H1 (cell line): ENCODE measurements around the gene MSL1. TPM values are rescaled to one million over a fixed set of nuclear protein-coding genes. Genes with fewer than 3 reads are reported as not detected.

Experiments
- CTCF ChIA-PET: fragments of 300-600 bp; sonication (Branson Sonifier 250); formaldehyde crosslinking; loops from one replicate; lab custom pipeline; 2021; ENCODE audit not compliant: partially characterized antibody; lab: Charles Lee
- POLR2A ChIA-PET: fragments of 300-600 bp; sonication (Branson Sonifier 250); formaldehyde crosslinking; loops from one replicate; lab custom pipeline; 2021; ENCODE audit warnings: inconsistent platforms; ENCODE audit not compliant: partially characterized antibody; lab: Charles Lee
- DNase-seq, 2 experiments: peaks; one replicate each; pipeline versions ENCODE4 v3.0.0 to v3.0.0-alpha.2; 2010 to 2022; ENCODE audit warnings: low spot score in 2 of 2, low read depth in 1 of 2, mixed read lengths in 1 of 2
- FAIRE-seq: peaks from 2 replicates; lab custom pipeline; 2011; peaks lifted over from hg19 to GRCh38; lab: Jason Lieb, UNC
- H2AFZ ChIP-seq: 2 replicates; pipeline ENCODE4 v1.8.1; 2012; ENCODE audit warnings: low read length, inconsistent platforms
- H2AK5ac ChIP-seq: 2 replicates; pipeline ENCODE4 v1.6.1; 2013; ENCODE audit warnings: low read depth, low read length
- H2BK120ac ChIP-seq: replicated peaks from 2 replicates; pipeline ENCODE3; 2013; ENCODE audit warnings: low read depth, low read length, inconsistent platforms
- H2BK12ac ChIP-seq: 2 replicates; pipeline ENCODE4 v1.6.1; 2013; ENCODE audit warnings: low read depth, low read length
- H2BK15ac ChIP-seq: 2 replicates; pipeline ENCODE4 v1.6.1; 2013; ENCODE audit warnings: low read length
- H2BK20ac ChIP-seq: 2 replicates; pipeline ENCODE4 v1.6.1; 2013; ENCODE audit warnings: low read length
- H2BK5ac ChIP-seq: 2 replicates; pipeline ENCODE4 v1.6.1; 2013; ENCODE audit warnings: low read depth, low read length
- H3K14ac ChIP-seq: 2 replicates; pipeline ENCODE4 v1.6.1; 2013; ENCODE audit warnings: inconsistent platforms; ENCODE audit not compliant: insufficient read length
- H3K18ac ChIP-seq: 2 replicates; pipeline ENCODE4 v1.6.1; 2013; ENCODE audit warnings: low read length; ENCODE audit errors: extremely low read depth
- H3K23ac ChIP-seq: 2 replicates; pipeline ENCODE4 v1.6.1; 2013; ENCODE audit warnings: inconsistent platforms; ENCODE audit not compliant: insufficient read length
- H3K23me2 ChIP-seq: 2 replicates; pipeline ENCODE4 v1.6.1; 2013; ENCODE audit warnings: low read depth, low read length
- H3K27ac ChIP-seq: 2 replicates; pipeline ENCODE4 v1.6.1; 2011; ENCODE audit warnings: low read depth, low read length, inconsistent platforms
- H3K27me3 ChIP-seq, 4 experiments: replicated peaks in 1 of 4; 1 replicate in 1 of 4; 2 replicates in 3 of 4; pipeline versions ENCODE4 v1.6.1 to v1.8.1; 2011 to 2013; ENCODE audit warnings: low read length in 3 of 4, mild to moderate bottlenecking in 3 of 4, inconsistent platforms in 2 of 4, mixed read lengths in 2 of 4, moderate library complexity in 1 of 4; ENCODE audit not compliant: control insufficient read depth in 3 of 4, insufficient read depth in 3 of 4; ENCODE audit errors: extremely low read depth in 1 of 4
- H3K36me3 ChIP-seq, 4 experiments: 2 replicates each; pipeline versions ENCODE4 v1.6.1 to v1.8.1; 2011 to 2013; ENCODE audit warnings: mild to moderate bottlenecking in 4 of 4, low read length in 3 of 4, moderate library complexity in 2 of 4, control low read depth in 1 of 4, inconsistent platforms in 1 of 4; ENCODE audit not compliant: insufficient read depth in 4 of 4, control insufficient read depth in 2 of 4
- H3K4ac ChIP-seq: replicated peaks from 2 replicates; pipeline ENCODE3; 2013; ENCODE audit warnings: low read length, low read depth, mixed read lengths, inconsistent platforms; ENCODE audit not compliant: insufficient read length
- H3K4me1 ChIP-seq, 4 experiments: replicated peaks in 1 of 4; 1 replicate in 1 of 4; 2 replicates in 3 of 4; pipeline versions ENCODE4 v1.6.1 to v1.8.1; 2011 to 2013; ENCODE audit warnings: low read length in 3 of 4, inconsistent platforms in 2 of 4, mixed read lengths in 1 of 4; ENCODE audit not compliant: insufficient read depth in 4 of 4, control insufficient read depth in 3 of 4
- H3K4me2 ChIP-seq, 2 experiments: 2 replicates each; pipeline versions ENCODE4 v1.6.1 to v1.8.1; 2011 to 2013; ENCODE audit warnings: low read depth in 2 of 2, low read length in 2 of 2, control low read depth in 1 of 2, inconsistent platforms in 1 of 2, mild to moderate bottlenecking in 1 of 2; ENCODE audit not compliant: insufficient read depth in 1 of 2
- H3K4me3 ChIP-seq, 4 experiments: fragments of 200-600, 300-600 bp in 1 of 4; sonication (generic), shearing (Covaris generic), sonication (Bioruptor Twin) in 1 of 4; 2 replicates each; pipeline versions ENCODE4 v1.5.1 to v1.8.1; 2011 to 2016; ENCODE audit warnings: low read length in 4 of 4, low read depth in 3 of 4, control low read depth in 2 of 4, inconsistent platforms in 2 of 4, mild to moderate bottlenecking in 2 of 4, mixed read lengths in 1 of 4, moderate library complexity in 1 of 4; ENCODE audit not compliant: insufficient read depth in 2 of 4; ENCODE audit errors: extremely low read depth in 1 of 4
- H3K56ac ChIP-seq: replicated peaks from 2 replicates; pipeline ENCODE3; 2013; ENCODE audit warnings: low read depth, mild to moderate bottlenecking, mixed read lengths, low read length, inconsistent platforms; ENCODE audit not compliant: insufficient read length
- H3K79me1 ChIP-seq: 2 replicates; pipeline ENCODE4 v1.6.1; 2013; ENCODE audit warnings: low read depth, low read length, control low read depth
- H3K79me2 ChIP-seq, 2 experiments: 2 replicates each; pipeline versions ENCODE4 v1.6.1 to v1.8.1; 2012 to 2013; ENCODE audit warnings: low read length in 2 of 2, mild to moderate bottlenecking in 2 of 2, inconsistent platforms in 1 of 2; ENCODE audit not compliant: insufficient read depth in 2 of 2, control insufficient read depth in 1 of 2
- H3K9ac ChIP-seq, 4 experiments: replicated peaks in 1 of 4; 1 replicate in 1 of 4; 2 replicates in 3 of 4; pipeline versions ENCODE4 v1.6.1 to v1.8.1; 2011 to 2013; ENCODE audit warnings: low read depth in 3 of 4, low read length in 3 of 4, control low read depth in 2 of 4, mild to moderate bottlenecking in 2 of 4, moderate library complexity in 2 of 4, inconsistent platforms in 1 of 4; ENCODE audit errors: extremely low read depth in 1 of 4
- H3K9me3 ChIP-seq, 2 experiments: 2 replicates each; pipeline versions ENCODE4 v1.6.1 to v1.8.1; 2012 to 2013; ENCODE audit warnings: mild to moderate bottlenecking in 2 of 2, moderate library complexity in 2 of 2, control low read depth in 1 of 2, inconsistent platforms in 1 of 2, low read depth in 1 of 2, low read length in 1 of 2, mixed read lengths in 1 of 2; ENCODE audit not compliant: insufficient read depth in 2 of 2
- H4K20me1 ChIP-seq, 2 experiments: replicated peaks in 1 of 2; 2 replicates each; pipeline versions ENCODE3 to v1.8.1; 2011 to 2013; ENCODE audit warnings: inconsistent platforms in 2 of 2, low read length in 2 of 2, mild to moderate bottlenecking in 1 of 2; ENCODE audit not compliant: insufficient read depth in 2 of 2, control insufficient read depth in 1 of 2
- H4K5ac ChIP-seq: 2 replicates; pipeline ENCODE4 v1.6.1; 2013; ENCODE audit warnings: low read length, low read depth, mixed read lengths, inconsistent platforms; ENCODE audit not compliant: insufficient read length
- H4K8ac ChIP-seq: 2 replicates; pipeline ENCODE4 v1.8.0; 2013; ENCODE audit warnings: mild to moderate bottlenecking, moderate library complexity, low read length, inconsistent platforms; ENCODE audit not compliant: insufficient read depth; ENCODE audit errors: extremely low read depth
- H4K91ac ChIP-seq: replicated peaks from 2 replicates; pipeline ENCODE3; 2013; ENCODE audit warnings: low read length, mixed read lengths, inconsistent platforms; ENCODE audit not compliant: insufficient read length
- ASH2L ChIP-seq: fragments of 200-600, 300-600 bp; sonication (generic); IDR thresholded peaks from one replicate; pipeline ENCODE4 v1.7.1; 2017; ENCODE audit warnings: low read length
- ATF3 ChIP-seq: IDR thresholded peaks from 2 replicates; pipeline ENCODE4 v1.6.1; 2011; ENCODE audit warnings: low read depth, mild to moderate bottlenecking, low read length; ENCODE audit not compliant: insufficient read depth
- CTCF ChIP-seq, 3 experiments: IDR thresholded peaks; 1 replicate in 2 of 3; 2 replicates in 1 of 3; pipeline versions ENCODE4 v1.5.1 to v1.6.1; 2011; ENCODE audit warnings: low read length in 3 of 3, mild to moderate bottlenecking in 3 of 3, inconsistent platforms in 2 of 3, low read depth in 1 of 3, moderate library complexity in 1 of 3; ENCODE audit not compliant: insufficient read depth in 1 of 3; ENCODE audit errors: control extremely low read depth in 1 of 3
- E2F6 ChIP-seq: IDR thresholded peaks from 2 replicates; pipeline ENCODE4 v1.6.1; 2012; ENCODE audit warnings: inconsistent platforms
- PHF8 ChIP-seq: fragments of 200-600 bp; sonication (generic); conservative IDR thresholded peaks from 2 replicates; pipeline ENCODE4 v1.7.1; 2012; ENCODE audit warnings: low read depth, mild to moderate bottlenecking, inconsistent platforms, low read length, moderate library complexity
- RAD21 ChIP-seq, 2 experiments: IDR thresholded peaks in 1 of 2; conservative IDR thresholded peaks in 1 of 2; 2 replicates each; pipeline ENCODE4 v1.6.1; 2011; ENCODE audit warnings: low read depth in 2 of 2, low read length in 2 of 2, improper control_type of control experiment in 1 of 2, inconsistent platforms in 1 of 2, mild to moderate bottlenecking in 1 of 2, moderate library complexity in 1 of 2
- WGBS, 2 experiments: shearing (Covaris generic) in 1 of 2; methylation state at CpG; one replicate each; pipeline versions ENCODE4 v1.1.6 to v1.1.7; 2013 to 2015; ENCODE audit warnings: low lambda C conversion rate in 2 of 2, mixed read lengths in 2 of 2, inconsistent platforms in 1 of 2, low coverage in 1 of 2, missing lambda C conversion rate in 1 of 2; ENCODE audit not compliant: insufficient replicate concordance in 2 of 2, insufficient coverage in 1 of 2, insufficient read length in 1 of 2; ENCODE audit errors: extremely low coverage in 1 of 2, missing lambda C conversion rate in 1 of 2; 5-methylcytosine and 5-hydroxymethylcytosine counted together
- polyA plus RNA-seq, 7 experiments: library from polyadenylated mRNA; depleted of rRNA in 3 of 7; stranded (reverse) in 5 of 7; unstranded in 2 of 7; fragments of >200 nt in 5 of 7; fragments of 200-250 nt in 2 of 7; gene quantifications; 1 replicate in 5 of 7; 2 replicates in 1 of 7; 4 replicates in 1 of 7; pipeline versions ENCODE4 v1.2.1 to v1.2.3, GENCODE V29; 2011 to 2013; ENCODE audit warnings: missing spikeins in 2 of 7, mixed read lengths in 2 of 7
- total RNA-seq: library from RNA; stranded (reverse); fragmentation: NEBNext Ultra II Directional; extraction: Animal tissue kit (Norgen Biotek cat#: 25700); gene quantifications from 2 replicates; pipeline ENCODE4 v1.2.1, GENCODE V29; 2021

Gene MSL1
- total and polyA plus RNA-seq, 2 of the 8 experiments (the other 6 are each of a cell fraction or from before 2014, with no cell fraction given), result 24.1 to 66.5 TPM

- no peak overlapping the region for H3K18ac ChIP-seq
- no peak for FAIRE-seq
- POLR2A ChIA-PET, result interaction anchor here (0.8 to 6.3 kb wide), 10 partner anchors 9 to 76 kb away, joined by 3 to 41 read pairs (median 6); partner anchors contain the start of gene CASC3
- H4K91ac ChIP-seq, result no peak overlapping the region
- H3K23me2 ChIP-seq, result no peaks in the 10 kb centered on the region
- H3K27me3 ChIP-seq, result no peaks in the 10 kb centered on the region
- H2BK5ac ChIP-seq, result no peak overlapping the region
- H3K79me1 ChIP-seq, result peaks cover 4% of the 10 kb centered on the region
- no peak overlapping the region for H4K5ac ChIP-seq
- no peak overlapping the region for H2BK20ac ChIP-seq
- H2AK5ac ChIP-seq, result no peak overlapping the region
- no peak overlapping the region for H3K23ac ChIP-seq
- no peak overlapping the region for H3K4ac ChIP-seq
- H3K4me3 ChIP-seq, result no peak overlapping the region
- no peak overlapping the region for H2BK15ac ChIP-seq
- peaks cover 3 to 73% (median 30%) of the 10 kb centered on the region in 4 experiments; a peak in 7 of 8 replicates for H3K36me3 ChIP-seq
- no peak overlapping the region for H4K8ac ChIP-seq
- H2AFZ ChIP-seq, result no peak overlapping the region
- no peak overlapping the region for H3K9ac ChIP-seq
- 98% methylated on average over 7 of the region's 7 CpGs; no CpG with 5 or more reads in 1 of the 2 experiments for WGBS, 2 experiments
- no peaks in the 10 kb centered on the region for H3K9me3 ChIP-seq
- no peak overlapping the region for H3K4me2 ChIP-seq
- H3K4me1 ChIP-seq, result no peaks in the 10 kb centered on the region
- peaks cover 5 to 82% of the 10 kb centered on the region in 2 experiments; a peak in 3 of 4 replicates for H3K79me2 ChIP-seq
- no peak for DNase-seq
- no peak overlapping the region for H2BK12ac ChIP-seq
- peaks cover 0 to 3% of the 10 kb centered on the region in 2 experiments for H4K20me1 ChIP-seq
- no peak overlapping the region for H3K14ac ChIP-seq
- CTCF ChIA-PET, result interaction anchor here (0.7 to 4.0 kb wide), 9 partner anchors 10 to 66 kb away, joined by 3 to 18 read pairs (median 3); no protein-coding TSS in a partner anchor
- no peak overlapping the region for H3K56ac ChIP-seq
- H2BK120ac ChIP-seq, result no peak overlapping the region
- H3K27ac ChIP-seq, result no peak overlapping the region
- no peak for TF ChIP-seq PHF8
- no peak for TF ChIP-seq E2F6
- TF ChIP-seq RAD21 (IDR thresholded peaks at IDR 0.05 in 1 of 2, conservative IDR thresholded peaks at IDR 0.05 in 1 of 2; ENCODE audit: low read depth in 2 of 2, low read length in 2 of 2), result no peak
- TF ChIP-seq CTCF (IDR thresholded peaks at IDR 0.05; ENCODE audit: control extremely low read depth in 1 of 3, insufficient read depth in 1 of 3, low read depth in 1 of 3, low read length in 3 of 3), result no peak
- TF ChIP-seq ATF3, result no peak
- TF ChIP-seq ASH2L, result no peak
Observed at GRCh38 chr17:40151414-40151963, 29.7 kb downstream of the MSL1 start.
